Astrocyte (in vitro differentiated cells and primary cell): ENCODE results near the gene PARM1. TPM values are rescaled to one million over a fixed set of nuclear protein-coding genes. Genes with fewer than 3 reads are reported as not detected.

ENCODE experiments used
- DNase-seq: peaks from one replicate; pipeline ENCODE4 v3.0.0-alpha.2; 2010; ENCODE audit warnings: low read depth
- FAIRE-seq: peaks from 2 replicates; lab custom pipeline; 2011; peaks lifted over from hg19 to GRCh38; lab: Jason Lieb, UNC
- H2AFZ ChIP-seq: 2 replicates; pipeline ENCODE4 v1.6.0; 2012; ENCODE audit warnings: low read depth, low read length, inconsistent platforms
- H3K27ac ChIP-seq: 2 replicates; pipeline ENCODE4 v1.5.1; 2011; ENCODE audit warnings: low read depth, low read length, inconsistent platforms
- H3K27me3 ChIP-seq: 2 replicates; pipeline ENCODE4 v1.6.0; 2011; ENCODE audit warnings: low read length, inconsistent platforms; ENCODE audit not compliant: insufficient read depth
- H3K36me3 ChIP-seq: 2 replicates; pipeline ENCODE4 v1.5.1; 2011; ENCODE audit warnings: low read length, inconsistent platforms; ENCODE audit not compliant: insufficient read depth
- H3K4me1 ChIP-seq: 2 replicates; pipeline ENCODE4 v1.5.1; 2011; ENCODE audit warnings: low read length, inconsistent platforms; ENCODE audit not compliant: insufficient read depth
- H3K4me2 ChIP-seq: 2 replicates; pipeline ENCODE4 v1.6.0; 2012; ENCODE audit warnings: low read length, inconsistent platforms
- H3K4me3 ChIP-seq: 2 replicates; pipeline ENCODE4 v1.5.1; 2011; ENCODE audit warnings: low read depth, mild to moderate bottlenecking, low read length, inconsistent platforms; ENCODE audit not compliant: insufficient read depth
- H3K79me2 ChIP-seq: 2 replicates; pipeline ENCODE4 v1.6.0; 2012; ENCODE audit warnings: mild to moderate bottlenecking, low read length, inconsistent platforms; ENCODE audit not compliant: insufficient read depth
- H3K9ac ChIP-seq: 2 replicates; pipeline ENCODE4 v1.6.0; 2012; ENCODE audit warnings: mild to moderate bottlenecking, low read length, inconsistent platforms
- H3K9me3 ChIP-seq: 2 replicates; pipeline ENCODE4 v1.5.1; 2012; ENCODE audit warnings: low read depth, mild to moderate bottlenecking, low read length, inconsistent platforms; ENCODE audit not compliant: insufficient read depth
- H4K20me1 ChIP-seq: 2 replicates; pipeline ENCODE4 v1.6.0; 2012; ENCODE audit warnings: low read length, inconsistent platforms; ENCODE audit not compliant: insufficient read depth
- H3K27ac Mint-ChIP-seq: one replicate; pipeline ENCODE4 v1.8.0; 2021; ENCODE audit warnings: mild to moderate bottlenecking, mixed read lengths; ENCODE audit not compliant: unreplicated experiment
- H3K27me3 Mint-ChIP-seq: one replicate; pipeline ENCODE4 v1.8.0; 2021; ENCODE audit warnings: low read depth, mixed read lengths; ENCODE audit not compliant: unreplicated experiment
- H3K36me3 Mint-ChIP-seq: one replicate; pipeline ENCODE4 v1.8.0; 2021; ENCODE audit warnings: low read depth, mixed read lengths; ENCODE audit not compliant: unreplicated experiment
- H3K4me1 Mint-ChIP-seq: one replicate; pipeline ENCODE4 v1.8.0; 2021; ENCODE audit warnings: low read depth, mixed read lengths; ENCODE audit not compliant: unreplicated experiment
- H3K4me3 Mint-ChIP-seq: one replicate; pipeline ENCODE4 v1.8.0; 2021; ENCODE audit warnings: mild to moderate bottlenecking, moderate library complexity, mixed read lengths; ENCODE audit not compliant: unreplicated experiment
- H3K9me3 Mint-ChIP-seq: one replicate; pipeline ENCODE4 v1.8.0; 2021; ENCODE audit warnings: mild to moderate bottlenecking, mixed read lengths; ENCODE audit not compliant: unreplicated experiment
- CTCF ChIP-seq: IDR thresholded peaks from 2 replicates; pipeline ENCODE4 v1.5.1; 2011; ENCODE audit warnings: low read depth, mild to moderate bottlenecking, inconsistent platforms, low read length, moderate library complexity; ENCODE audit not compliant: insufficient read depth
- EZH2 ChIP-seq: IDR thresholded peaks from 2 replicates; pipeline ENCODE4 v1.6.1; 2012; ENCODE audit warnings: mild to moderate bottlenecking, low read length, inconsistent platforms; ENCODE audit not compliant: insufficient read depth
- total RNA-seq: library from RNA; stranded (reverse); gene quantifications from 2 replicates; pipeline ENCODE4 v1.2.1, GENCODE V29; 2021

PARM1 gene
- total RNA-seq, 1 donor from 2014 or later = 1.2 TPM

- no peak for DNase-seq
- Histone ChIP-seq H3K27me3 (peaks cover 51% of the 10 kb centered on the region), H3K9ac (no peak overlapping the region), H3K27ac (no peak overlapping the region), H4K20me1 (no peaks in the 10 kb centered on the region), H3K79me2 (no peaks in the 10 kb centered on the region), H3K4me3 (no peak overlapping the region), H3K4me2 (no peak overlapping the region), H3K9me3 (no peaks in the 10 kb centered on the region), H3K36me3 (no peaks in the 10 kb centered on the region), H3K4me1 (peaks cover 19% of the 10 kb centered on the region), H2AFZ (no peak overlapping the region)
- Mint-ChIP-seq H3K27ac (no peak overlapping the region), H3K27me3 (peaks cover 35% of the 10 kb centered on the region), H3K4me1 (peaks cover 2% of the 10 kb centered on the region), H3K4me3 (no peak overlapping the region), H3K9me3 (no peaks in the 10 kb centered on the region), H3K36me3 (no peaks in the 10 kb centered on the region)
- no peak for TF ChIP-seq EZH2
- TF ChIP-seq CTCF = no peak
- FAIRE-seq = no peak
These were observed 906 bp upstream of the PARM1 start for GRCh38 chr4:74932010-74932409.

GRCh38 chr4:74933562-74934015, 673 bp downstream of the PARM1 start:
- Histone ChIP-seq H3K27ac (no peak overlapping the region), H3K4me3 (peak overlapping the region; percentile 57), H3K79me2 (no peaks in the 10 kb centered on the region), H3K9ac (no peak overlapping the region), H3K9me3 (no peaks in the 10 kb centered on the region), H4K20me1 (no peaks in the 10 kb centered on the region), H3K4me1 (peaks cover 19% of the 10 kb centered on the region), H3K36me3 (no peaks in the 10 kb centered on the region), H3K27me3 (peaks cover 49% of the 10 kb centered on the region), H3K4me2 (peak overlapping the region; percentile 90), H2AFZ (peak overlapping the region; percentile 89)
- H3K9me3 Mint-ChIP-seq = no peaks in the 10 kb centered on the region
- FAIRE-seq = no peak
- peaks cover 37% of the 10 kb centered on the region for H3K27me3 Mint-ChIP-seq
- no peak overlapping the region for H3K27ac Mint-ChIP-seq
- peaks cover 2% of the 10 kb centered on the region for H3K4me1 Mint-ChIP-seq
- H3K4me3 Mint-ChIP-seq = peak overlapping the region; percentile 83
- TF ChIP-seq CTCF (no peak), EZH2 (peak; percentile 79)
- no peaks in the 10 kb centered on the region for H3K36me3 Mint-ChIP-seq
- DNase-seq = no peak

- peak overlapping the region; percentile 49 for H3K4me3 ChIP-seq
These were observed 1.3 kb downstream of the PARM1 start for GRCh38 chr4:74934016-74934831.

More at GRCh38 chr4:74934016-74934831, 1.3 kb downstream of the PARM1 start:
- no peaks in the 10 kb centered on the region for H3K79me2 ChIP-seq
- peak overlapping the region; percentile 41 for H3K27ac Mint-ChIP-seq
- H3K4me2 ChIP-seq = peak overlapping the region; percentile 90
- TF ChIP-seq EZH2 (peak; percentile 34), CTCF (no peak)
- H3K27me3 Mint-ChIP-seq = peaks cover 37% of the 10 kb centered on the region
- H3K9me3 ChIP-seq = no peaks in the 10 kb centered on the region
- DNase-seq (peak; percentile 9), FAIRE-seq (no peak)
- peak overlapping the region; percentile 89 for H2AFZ ChIP-seq
- no peak overlapping the region for H3K9ac ChIP-seq
- peaks cover 19% of the 10 kb centered on the region for H3K4me1 ChIP-seq
- peaks cover 49% of the 10 kb centered on the region for H3K27me3 ChIP-seq
- H3K36me3 ChIP-seq = no peaks in the 10 kb centered on the region
- H4K20me1 ChIP-seq = no peaks in the 10 kb centered on the region
- H3K4me3 Mint-ChIP-seq = peak overlapping the region; percentile 83
- H3K27ac ChIP-seq = no peak overlapping the region
- peaks cover 2% of the 10 kb centered on the region for H3K4me1 Mint-ChIP-seq
- no peaks in the 10 kb centered on the region for H3K36me3 Mint-ChIP-seq
- no peaks in the 10 kb centered on the region for H3K9me3 Mint-ChIP-seq
